Endothelial cell of umbilical vein (primary cell): Measurements from ENCODE around the gene METAP1. TPM values are rescaled to one million over a fixed set of nuclear protein-coding genes. Genes with fewer than 3 reads are reported as not detected.
"Not testable (repeated sequence)": the region's sequence is repeated elsewhere in the genome, so short reads cannot be mapped to it uniquely, and the experiment has no call there.

Source experiments
- BruUV-seq: library from RNA; stranded (reverse); fragments of 400-500 nt; replicated peaks from 2 replicates; lab custom pipeline; 2021; lab: Mats Ljungman, UMichigan
- CTCF ChIA-PET: fragments of 300-600, 350-600 bp; sonication (Branson Sonifier 250); formaldehyde crosslinking; loops from one replicate; lab custom pipeline; 2021; ENCODE audit warnings: antibody characterized with exemption, inconsistent platforms; lab: Charles Lee
- POLR2A ChIA-PET: fragments of 300-600, 350-600 bp; sonication (Branson Sonifier 250); formaldehyde crosslinking; loops from one replicate; lab custom pipeline; 2021; ENCODE audit warnings: antibody characterized with exemption, inconsistent platforms; lab: Charles Lee
- DNase-seq: peaks from one replicate; pipeline ENCODE4 v3.0.0-alpha.2; 2011; ENCODE audit warnings: low read depth, low spot score
- FAIRE-seq: peaks from 2 replicates; lab custom pipeline; 2011; peaks lifted over from hg19 to GRCh38; lab: Jason Lieb, UNC
- H2AFZ ChIP-seq: 2 replicates; pipeline ENCODE4 v1.6.0; 2012; ENCODE audit warnings: low read depth, low read length, control low read depth, inconsistent platforms
- H3K27ac ChIP-seq: 2 replicates; pipeline ENCODE4 v1.5.1; 2011; ENCODE audit warnings: low read depth, mild to moderate bottlenecking, control low read depth, low read length, moderate library complexity; ENCODE audit not compliant: insufficient read depth
- H3K27me3 ChIP-seq, 2 experiments: 2 replicates each; pipeline versions ENCODE4 v1.6.0 to v1.6.1; 2011; ENCODE audit warnings: low read length in 2 of 2, mixed read lengths in 1 of 2; ENCODE audit not compliant: control insufficient read depth in 2 of 2, insufficient read depth in 2 of 2
- H3K36me3 ChIP-seq, 2 experiments: 2 replicates in 1 of 2; 3 replicates in 1 of 2; pipeline ENCODE4 v1.5.1; 2011; ENCODE audit warnings: low read length in 2 of 2, mild to moderate bottlenecking in 1 of 2, moderate library complexity in 1 of 2; ENCODE audit not compliant: control insufficient read depth in 2 of 2, insufficient read depth in 2 of 2; ENCODE audit errors: extremely low read depth in 1 of 2
- H3K4me1 ChIP-seq: 3 replicates; pipeline ENCODE4 v1.5.1; 2011; ENCODE audit warnings: mild to moderate bottlenecking, low read length; ENCODE audit not compliant: control insufficient read depth, insufficient read depth; ENCODE audit errors: extremely low read depth
- H3K4me2 ChIP-seq: 2 replicates; pipeline ENCODE4 v1.6.1; 2011; ENCODE audit warnings: low read length, control low read depth, mixed read lengths; ENCODE audit not compliant: insufficient read depth
- H3K4me3 ChIP-seq, 3 experiments: fragments of 200-600 bp in 1 of 3; sonication (generic), shearing (Covaris generic) in 1 of 3; replicated peaks in 1 of 3; 2 replicates each; pipeline ENCODE4 v1.5.1; 2011 to 2016; ENCODE audit warnings: control low read depth in 3 of 3, low read length in 3 of 3, mild to moderate bottlenecking in 2 of 3, inconsistent platforms in 1 of 3, low read depth in 1 of 3, moderate library complexity in 1 of 3; ENCODE audit not compliant: insufficient read depth in 1 of 3
- H3K79me2 ChIP-seq: 2 replicates; pipeline ENCODE4 v1.6.0; 2012; ENCODE audit warnings: low read length, inconsistent platforms; ENCODE audit not compliant: control insufficient read depth, insufficient read depth
- H3K9ac ChIP-seq: replicated peaks from 2 replicates; pipeline ENCODE3; 2011; ENCODE audit warnings: low read length, control low read depth; ENCODE audit not compliant: insufficient read depth; ENCODE audit errors: extremely low read depth
- H3K9me1 ChIP-seq: replicated peaks from 3 replicates; pipeline ENCODE4 v1.6.0; 2011; ENCODE audit warnings: mild to moderate bottlenecking, low read length; ENCODE audit not compliant: control insufficient read depth, insufficient read depth; ENCODE audit errors: extremely low read depth
- H3K9me3 ChIP-seq: replicated peaks from 2 replicates; pipeline ENCODE4 v1.5.1; 2012; ENCODE audit warnings: low read length, inconsistent platforms; ENCODE audit not compliant: control insufficient read depth, insufficient read depth
- H4K20me1 ChIP-seq: replicated peaks from 2 replicates; pipeline ENCODE3; 2011; ENCODE audit warnings: mild to moderate bottlenecking, low read length; ENCODE audit not compliant: control insufficient read depth, insufficient read depth; ENCODE audit errors: extremely low read depth
- EZH2 ChIP-seq: IDR thresholded peaks from 2 replicates; pipeline ENCODE4 v1.6.1; 2012; ENCODE audit warnings: borderline replicate concordance, low read depth, mild to moderate bottlenecking, moderate library complexity, low read length, inconsistent platforms; ENCODE audit not compliant: severe bottlenecking
- dilution Hi-C: fragments of 300-500 bp; cut with MboI; formaldehyde crosslinking; loops from one replicate; pipeline ENCODE4 v1.15.0; 2019; ENCODE audit warnings: low sequenced_read_pairs; ENCODE audit not compliant: extremely low pct_ligation_motif_present
- intact Hi-C: fragments of 100-400 bp; cut with micrococcal nuclease; formaldehyde crosslinking; loops from one replicate; pipeline ENCODE4 v1.10.0; 2022
- polyA plus RNA-seq, 4 experiments: library from polyadenylated mRNA; depleted of rRNA in 3 of 4; stranded (reverse) in 3 of 4; unstranded in 1 of 4; fragments of >200 nt; gene quantifications; 2 replicates each; pipeline versions ENCODE4 v1.2.1 to v1.2.3, GENCODE V29; 2011 to 2012; ENCODE audit warnings: missing spikeins in 1 of 4
- total RNA-seq: library from RNA; stranded (reverse); gene quantifications from 2 replicates; pipeline ENCODE4 v1.2.3, GENCODE V29; 2021

METAP1 gene
- total and polyA plus RNA-seq, 2 donors (not counting 3 experiments of a cell fraction or from before 2014, with no cell fraction given), result 26.4 to 39.8 TPM

GRCh38 chr4:99022566-99022965 is 27.0 kb downstream of the METAP1 start:
- no peak overlapping the region for H2AFZ ChIP-seq
- dilution Hi-C loops, result no loop called here
- peaks cover 76% of the 10 kb centered on the region for H3K79me2 ChIP-seq
- no peaks in the 10 kb centered on the region for H3K36me3 ChIP-seq
- no peak for FAIRE-seq
- H3K27me3 ChIP-seq, result no peaks in the 10 kb centered on the region
- H3K4me3 ChIP-seq, result peak overlapping the region in 1 of 3 experiments; percentile 21
- TF ChIP-seq EZH2, result no peak
- intact Hi-C loops, result no loop called here
- H3K9me3 ChIP-seq, result no peaks in the 10 kb centered on the region
- H4K20me1 ChIP-seq, result no peaks in the 10 kb centered on the region
- no peaks in the 10 kb centered on the region for H3K9me1 ChIP-seq
- CTCF ChIA-PET, result no interaction called here
- H3K27ac ChIP-seq, result no peak overlapping the region
- POLR2A ChIA-PET, result no interaction called here
- BruUV-seq, result no TSS peak
- H3K9ac ChIP-seq, result no peak overlapping the region
- DNase-seq, result peak; percentile 4
- H3K4me1 ChIP-seq, result no peaks in the 10 kb centered on the region
- no peak overlapping the region for H3K4me2 ChIP-seq

GRCh38 chr4:99023800-99024251 is 28.3 kb downstream of the METAP1 start:
- dilution Hi-C loops, H3K9ac ChIP-seq, H3K4me3 ChIP-seq, H3K9me1 ChIP-seq, H3K9me3 ChIP-seq, FAIRE-seq, H3K27ac ChIP-seq, BruUV-seq, H3K27me3 ChIP-seq, H3K36me3 ChIP-seq, H2AFZ ChIP-seq, POLR2A ChIA-PET, H3K4me1 ChIP-seq, H3K4me2 ChIP-seq, intact Hi-C loops, H4K20me1 ChIP-seq, DNase-seq: not testable (repeated sequence)
- CTCF ChIA-PET, result interaction anchor here (1.2 to 2.7 kb wide), 2 partner anchors 28 to 32 kb away, joined by 5 to 8 read pairs; partner anchors contain the start of gene METAP1
- H3K79me2 ChIP-seq, result peaks cover 69% of the 10 kb centered on the region
